ENCODE results near the gene PEX7. TPM values are rescaled to one million over a fixed set of nuclear protein-coding genes. Genes with fewer than 3 reads are reported as not detected.

PEX7 gene
- total and polyA plus RNA-seq, 10 of the 15 experiments (the other 5 are each of a cell fraction or from before 2014, with no cell fraction given), result 0.58 to 12.4 (median 8.8) TPM

- TF ChIP-seq, protein P1, sequence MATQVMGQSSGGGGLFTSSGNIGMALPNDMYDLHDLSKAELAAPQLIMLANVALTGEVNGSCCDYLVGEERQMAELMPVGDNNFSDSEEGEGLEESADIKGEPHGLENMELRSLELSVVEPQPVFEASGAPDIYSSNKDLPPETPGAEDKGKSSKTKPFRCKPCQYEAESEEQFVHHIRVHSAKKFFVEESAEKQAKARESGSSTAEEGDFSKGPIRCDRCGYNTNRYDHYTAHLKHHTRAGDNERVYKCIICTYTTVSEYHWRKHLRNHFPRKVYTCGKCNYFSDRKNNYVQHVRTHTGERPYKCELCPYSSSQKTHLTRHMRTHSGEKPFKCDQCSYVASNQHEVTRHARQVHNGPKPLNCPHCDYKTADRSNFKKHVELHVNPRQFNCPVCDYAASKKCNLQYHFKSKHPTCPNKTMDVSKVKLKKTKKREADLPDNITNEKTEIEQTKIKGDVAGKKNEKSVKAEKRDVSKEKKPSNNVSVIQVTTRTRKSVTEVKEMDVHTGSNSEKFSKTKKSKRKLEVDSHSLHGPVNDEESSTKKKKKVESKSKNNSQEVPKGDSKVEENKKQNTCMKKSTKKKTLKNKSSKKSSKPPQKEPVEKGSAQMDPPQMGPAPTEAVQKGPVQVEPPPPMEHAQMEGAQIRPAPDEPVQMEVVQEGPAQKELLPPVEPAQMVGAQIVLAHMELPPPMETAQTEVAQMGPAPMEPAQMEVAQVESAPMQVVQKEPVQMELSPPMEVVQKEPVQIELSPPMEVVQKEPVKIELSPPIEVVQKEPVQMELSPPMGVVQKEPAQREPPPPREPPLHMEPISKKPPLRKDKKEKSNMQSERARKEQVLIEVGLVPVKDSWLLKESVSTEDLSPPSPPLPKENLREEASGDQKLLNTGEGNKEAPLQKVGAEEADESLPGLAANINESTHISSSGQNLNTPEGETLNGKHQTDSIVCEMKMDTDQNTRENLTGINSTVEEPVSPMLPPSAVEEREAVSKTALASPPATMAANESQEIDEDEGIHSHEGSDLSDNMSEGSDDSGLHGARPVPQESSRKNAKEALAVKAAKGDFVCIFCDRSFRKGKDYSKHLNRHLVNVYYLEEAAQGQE (IDR thresholded peaks at IDR 0.05; ENCODE audit: low read depth, low read length), result no peak
- TF ChIP-seq RCOR1 (conservative IDR thresholded peaks at IDR 0.05; ENCODE audit: low read depth, low read length), result no peak
- TF ChIP-seq JUND (IDR thresholded peaks at IDR 0.05; ENCODE audit: low read depth, low read length), result no peak
- TF ChIP-seq SP1 (IDR thresholded peaks at IDR 0.05; ENCODE audit: low read depth, low read length), result no peak
- TF ChIP-seq ZBTB40 (IDR thresholded peaks at IDR 0.05; ENCODE audit: borderline replicate concordance), result no peak
- no peak for TF ChIP-seq MXI1 (IDR thresholded peaks at IDR 0.05; ENCODE audit: low read depth, low read length)
Measured at GRCh38 chr6:136843210-136843609, 20.8 kb downstream of the PEX7 start (continued).
